Stimulated activated CD8-positive, alpha-beta memory T cell treated with anti-CD3 and anti-CD28 coated beads, Interleukin-12 subunit alpha, Interleukin-12 subunit beta, amount 100 ng/mL, for 24 hours (primary cell): Measurements from ENCODE around the gene MED16.
"Not testable (repeated sequence)": the region's sequence is repeated elsewhere in the genome, so short reads cannot be mapped to it uniquely, and the experiment has no call there.

Experiments
- DNase-seq: peaks from one replicate; pipeline ENCODE4 v3.0.0-alpha.2; 2020; ENCODE audit errors: extremely low read depth

Gene MED16

GRCh38 chr19:829129-829758 lies 63.7 kb downstream of the MED16 start:
- DNase-seq: no peak

- no peak for DNase-seq
Measured at GRCh38 chr19:827710-828321, 65.2 kb downstream of the MED16 start, which contains the start of gene AZU1. TSS of gene AZU1 (plus strand) at chr19:827837. CDS start at chr19:827847, 10 bp downstream.

DNA sequence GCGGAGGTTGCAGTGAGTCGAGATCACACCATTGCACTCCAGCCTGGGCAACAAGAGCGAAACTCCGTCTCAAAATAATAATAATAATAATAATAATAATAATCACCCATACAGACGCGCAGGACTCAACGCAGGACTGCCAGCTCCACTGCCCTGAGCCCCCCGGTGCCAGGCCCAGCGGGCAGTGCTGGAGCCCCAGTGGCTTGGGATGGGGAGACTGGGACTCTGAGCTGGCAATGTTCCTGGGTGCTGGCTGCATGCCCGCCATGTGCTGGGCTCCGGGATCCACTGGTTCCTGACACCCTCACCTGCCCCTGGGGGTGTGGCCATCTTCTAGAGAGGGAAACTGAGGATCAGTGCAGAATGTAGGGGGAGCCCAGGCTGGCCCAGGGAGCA lies 65.7 kb downstream of the MED16 start:
- no peak for DNase-seq

DNA sequence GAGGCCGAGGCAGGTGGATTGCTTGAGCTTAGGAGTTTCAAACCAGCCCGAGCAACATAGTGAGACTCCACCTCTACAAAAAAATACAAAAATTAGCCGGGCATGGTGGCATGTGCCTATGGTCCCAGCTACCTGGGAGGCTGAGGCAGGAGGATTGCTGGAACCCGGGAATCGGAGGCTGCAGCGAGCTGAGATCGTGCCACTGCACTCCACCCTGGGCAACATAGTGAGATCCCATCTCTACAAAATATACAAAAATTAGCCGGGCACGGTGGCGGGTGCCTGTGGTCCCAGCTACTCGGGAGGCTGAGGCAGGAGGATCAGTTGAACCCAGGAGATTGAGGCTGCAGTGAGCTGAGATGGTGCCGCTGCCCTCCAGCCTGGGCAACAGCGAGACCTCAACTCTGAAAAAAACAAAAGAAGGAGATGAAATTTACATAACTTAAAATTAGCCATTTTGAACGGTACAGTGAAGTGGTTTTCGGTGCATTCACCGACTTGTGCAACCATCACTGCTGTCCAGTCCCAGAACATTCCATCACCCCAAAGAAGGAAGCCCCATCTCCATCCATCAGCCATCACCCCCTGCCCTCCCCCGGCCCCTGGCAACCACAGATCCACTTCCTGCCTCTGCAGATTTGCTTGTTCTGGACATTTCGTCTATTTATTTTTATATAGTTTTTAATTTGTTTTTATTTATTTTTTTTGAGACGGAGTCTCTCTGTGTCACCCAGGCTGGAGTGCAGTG lies 66.9 kb downstream of the MED16 start:
- DNase-seq: no peak

DNA sequence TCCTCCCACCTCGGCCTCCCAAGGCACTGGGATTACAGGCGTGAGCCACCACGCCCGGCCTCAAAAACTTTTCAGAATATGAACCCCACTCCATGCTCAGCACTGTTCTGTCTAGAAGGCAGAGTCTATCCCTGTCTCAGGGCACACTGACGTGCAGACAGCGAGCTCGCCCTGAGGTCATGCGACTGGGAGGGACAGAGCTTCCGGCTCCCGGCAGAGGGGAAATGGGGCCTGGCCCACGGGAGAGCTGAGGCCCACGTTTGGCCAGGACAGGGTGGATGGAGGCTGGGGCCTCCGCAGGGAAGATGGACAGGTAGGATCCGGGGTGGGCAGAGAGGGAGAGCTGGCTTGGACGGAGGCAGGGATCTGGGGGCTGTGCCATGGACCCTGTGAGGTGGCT lies 68.1 kb downstream of the MED16 start:
- DNase-seq: no peak

DNA sequence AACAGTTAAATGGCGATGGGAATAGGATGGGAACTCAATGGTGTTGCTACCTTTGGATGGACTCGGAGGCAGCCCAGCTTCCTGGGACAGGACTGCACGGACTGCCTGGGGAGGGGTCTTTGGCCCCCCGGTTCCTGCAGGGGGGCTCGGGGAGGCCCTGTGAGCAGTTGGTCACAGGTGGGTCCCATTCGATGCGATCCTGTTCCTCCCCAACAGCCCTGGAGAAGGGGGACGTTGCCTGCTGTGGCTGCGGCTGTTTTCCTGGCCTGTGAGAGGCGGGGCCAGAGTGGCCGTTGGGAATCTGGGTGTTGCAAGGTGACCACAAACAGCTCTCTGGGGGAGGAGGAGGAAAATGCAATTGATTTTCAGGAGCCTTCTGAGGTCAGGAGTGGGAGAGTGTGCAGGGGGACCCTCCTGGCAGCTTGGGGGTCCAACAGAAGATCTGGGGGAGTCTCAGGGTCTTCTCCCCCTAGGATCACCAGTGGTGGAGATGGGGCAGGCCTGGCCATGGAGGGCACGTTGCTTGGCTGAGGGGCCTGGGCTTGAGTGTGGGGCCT lies 69.3 kb downstream of the MED16 start:
- DNase-seq: no peak

- no peak for DNase-seq
Measured at GRCh38 chr19:821825-822503, 71.0 kb downstream of the MED16 start, which contains the start of gene PLPPR3. TSS of gene PLPPR3 (minus strand) at chr19:821955. CDS start at chr19:821559, 396 bp downstream.

DNA sequence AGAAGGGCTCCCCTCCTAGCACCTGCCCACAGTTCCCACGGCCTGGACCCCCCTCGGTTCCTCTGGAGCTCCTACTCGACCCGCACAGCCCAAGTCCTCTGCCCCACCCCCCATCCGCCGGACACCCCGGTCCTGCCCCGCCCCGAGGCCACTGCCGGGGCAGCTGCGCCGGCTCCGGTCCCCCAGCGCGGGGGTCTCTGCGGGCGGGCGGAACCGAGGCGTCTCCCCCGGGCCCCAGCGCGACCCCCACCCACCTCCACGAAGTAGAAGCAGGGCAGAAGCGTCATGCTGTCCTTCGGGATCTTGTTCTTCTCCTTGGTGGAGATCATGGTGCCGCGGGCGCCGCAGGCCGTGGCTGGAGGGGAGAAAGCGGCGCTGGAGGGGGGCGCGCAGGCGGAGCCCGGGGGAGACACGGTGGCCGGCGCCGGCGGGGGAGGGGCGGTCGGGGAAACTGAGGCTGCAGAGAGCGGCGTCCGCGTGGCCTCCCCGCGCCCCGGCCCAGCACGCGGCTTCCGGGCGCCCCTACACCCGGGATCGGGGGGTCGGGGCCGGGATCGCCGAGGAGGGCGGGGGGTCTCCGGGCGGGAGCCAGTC lies 71.7 kb downstream of the MED16 start:
- DNase-seq: no peak

DNA sequence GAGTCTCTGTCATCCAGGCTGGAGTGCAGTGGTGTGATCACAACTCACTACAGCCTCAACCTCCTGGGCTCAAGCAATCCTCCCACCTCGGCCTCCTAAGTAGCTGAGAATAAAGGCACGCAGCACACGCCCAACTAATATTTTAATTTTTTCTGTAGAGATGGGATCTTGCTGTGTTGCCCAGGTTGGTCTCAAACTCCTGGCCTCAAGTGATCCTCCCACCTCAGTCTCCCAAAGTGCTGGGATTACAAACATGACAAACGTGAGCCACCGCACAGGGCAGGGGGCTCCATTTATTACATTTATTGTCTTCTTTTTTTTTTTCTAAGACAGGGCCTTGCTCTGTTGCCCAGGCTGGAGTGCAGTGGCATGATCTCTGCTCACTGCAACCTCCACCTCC lies 72.8 kb downstream of the MED16 start:
- not testable (repeated sequence) for DNase-seq
